Smooth muscle cell (in vitro differentiated cells): ENCODE measurements around the gene HHATL. TPM values are rescaled to one million over a fixed set of nuclear protein-coding genes. Genes with fewer than 3 reads are reported as not detected.
A peak's percentile ranks its signal among the peaks of the same experiment; 100 is the strongest.

ENCODE experiments used
- DNase-seq: peaks from one replicate; lab custom pipeline; 2025; ENCODE audit not compliant: unreplicated experiment; lab: John Stamatoyannopoulos, UW
- H2AFZ ChIP-seq: fragments of 200-600 bp; sonication (generic); 2 replicates; pipeline ENCODE4 v1.6.0; 2016; ENCODE audit warnings: antibody characterized with exemption, low read depth, mild to moderate bottlenecking
- H3F3A ChIP-seq: fragments of 200-600 bp; sonication (generic); 2 replicates; pipeline ENCODE4 v1.6.0; 2017; ENCODE audit warnings: antibody characterized with exemption, low read depth
- H3K27ac ChIP-seq: fragments of 200-600 bp; sonication (generic); 2 replicates; pipeline ENCODE4 v1.5.1; 2016; ENCODE audit warnings: low read depth, mild to moderate bottlenecking
- H3K27me3 ChIP-seq: fragments of 200-600 bp; sonication (generic); 2 replicates; pipeline ENCODE4 v1.6.1; 2016; ENCODE audit warnings: low read depth, mild to moderate bottlenecking
- H3K36me3 ChIP-seq: fragments of 200-600 bp; sonication (generic); 2 replicates; pipeline ENCODE4 v1.5.1; 2016; ENCODE audit warnings: low read depth
- H3K4me1 ChIP-seq: fragments of 200-600 bp; sonication (generic); 2 replicates; pipeline ENCODE4 v1.5.1; 2016; ENCODE audit warnings: low read depth
- H3K4me2 ChIP-seq: fragments of 200-600 bp; sonication (generic); 2 replicates; pipeline ENCODE4 v1.6.0; 2016; ENCODE audit warnings: mild to moderate bottlenecking
- H3K4me3 ChIP-seq: fragments of 200-600 bp; sonication (generic); 2 replicates; pipeline ENCODE4 v1.5.1; 2016; ENCODE audit warnings: mild to moderate bottlenecking
- H3K79me2 ChIP-seq: fragments of 200-600 bp; sonication (generic); 2 replicates; pipeline ENCODE4 v1.6.0; 2016; ENCODE audit warnings: low read depth, mild to moderate bottlenecking
- H3K9ac ChIP-seq: fragments of 200-600 bp; sonication (generic); 2 replicates; pipeline ENCODE4 v1.6.0; 2016; ENCODE audit warnings: low read depth
- H3K9me3 ChIP-seq: fragments of 200-600 bp; sonication (generic); replicated peaks from 2 replicates; pipeline ENCODE4 v1.5.1; 2016; ENCODE audit warnings: low read depth
- H4K20me1 ChIP-seq: fragments of 200-600 bp; sonication (generic); 2 replicates; pipeline ENCODE4 v1.6.0; 2016; ENCODE audit warnings: low read depth
- WGBS: methylation state at CpG from one replicate; pipeline ENCODE4 v1.1.7; 2016; ENCODE audit warnings: low lambda C conversion rate; 5-methylcytosine and 5-hydroxymethylcytosine counted together
- polyA plus RNA-seq: library from polyadenylated mRNA; unstranded; fragments of >200 nt; fragmentation: Nextera tagmentation; extraction: Ambion mirVana; gene quantifications from 2 replicates; pipeline ENCODE4 v1.2.1, GENCODE V29; 2016
- total RNA-seq: library from RNA; depleted of rRNA; stranded (reverse); fragments of >200 nt; gene quantifications from 2 replicates; pipeline ENCODE4 v1.2.3, GENCODE V29; 2014
- TF ChIP-seq, protein P1 (sequence below): fragments of 200-600 bp; sonication (generic); IDR thresholded peaks from 2 replicates; pipeline ENCODE4 v1.5.1; 2017; ENCODE audit warnings: borderline replicate concordance, mild to moderate bottlenecking, antibody characterized with exemption; ENCODE audit not compliant: insufficient read depth, poor library complexity, severe bottlenecking

Gene HHATL
- total and polyA plus RNA-seq, 2 experiments from 2014 or later = not detected

DNA sequence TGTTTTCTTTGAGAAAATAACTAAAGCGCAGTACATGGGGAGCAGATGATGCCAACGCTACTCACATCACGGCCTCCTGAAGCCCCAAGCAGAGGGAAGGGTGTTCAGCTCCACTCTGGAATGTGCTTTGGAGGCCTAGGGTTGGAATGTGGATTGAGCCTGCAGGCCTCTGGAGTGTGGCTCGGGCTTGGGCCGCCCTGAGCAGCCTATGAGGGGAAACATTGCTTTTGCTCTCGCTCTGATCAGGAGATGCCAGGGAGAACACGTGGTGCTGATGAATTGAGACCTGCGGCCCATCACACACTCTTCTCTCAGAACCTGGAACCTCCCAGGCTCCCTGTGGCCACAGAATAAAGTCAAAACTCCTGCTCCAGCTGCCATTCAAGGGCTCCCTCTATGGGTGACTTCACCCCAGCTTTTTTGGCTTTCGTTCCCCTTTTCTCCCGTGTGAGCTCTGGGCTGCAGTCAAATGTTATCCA, 47.2 kb upstream of the HHATL start:
- TF ChIP-seq, protein P1, sequence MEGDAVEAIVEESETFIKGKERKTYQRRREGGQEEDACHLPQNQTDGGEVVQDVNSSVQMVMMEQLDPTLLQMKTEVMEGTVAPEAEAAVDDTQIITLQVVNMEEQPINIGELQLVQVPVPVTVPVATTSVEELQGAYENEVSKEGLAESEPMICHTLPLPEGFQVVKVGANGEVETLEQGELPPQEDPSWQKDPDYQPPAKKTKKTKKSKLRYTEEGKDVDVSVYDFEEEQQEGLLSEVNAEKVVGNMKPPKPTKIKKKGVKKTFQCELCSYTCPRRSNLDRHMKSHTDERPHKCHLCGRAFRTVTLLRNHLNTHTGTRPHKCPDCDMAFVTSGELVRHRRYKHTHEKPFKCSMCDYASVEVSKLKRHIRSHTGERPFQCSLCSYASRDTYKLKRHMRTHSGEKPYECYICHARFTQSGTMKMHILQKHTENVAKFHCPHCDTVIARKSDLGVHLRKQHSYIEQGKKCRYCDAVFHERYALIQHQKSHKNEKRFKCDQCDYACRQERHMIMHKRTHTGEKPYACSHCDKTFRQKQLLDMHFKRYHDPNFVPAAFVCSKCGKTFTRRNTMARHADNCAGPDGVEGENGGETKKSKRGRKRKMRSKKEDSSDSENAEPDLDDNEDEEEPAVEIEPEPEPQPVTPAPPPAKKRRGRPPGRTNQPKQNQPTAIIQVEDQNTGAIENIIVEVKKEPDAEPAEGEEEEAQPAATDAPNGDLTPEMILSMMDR = peak; percentile 32
- H4K20me1 ChIP-seq = no peaks in the 10 kb centered on the region
- no peaks in the 10 kb centered on the region for H3K27me3 ChIP-seq
- no peak overlapping the region for H3K9ac ChIP-seq
- H3K36me3 ChIP-seq = no peaks in the 10 kb centered on the region
- H3K79me2 ChIP-seq = no peaks in the 10 kb centered on the region
- no peak overlapping the region for H3K4me2 ChIP-seq
- DNase-seq = no peak
- no peak overlapping the region for H2AFZ ChIP-seq
- no peaks in the 10 kb centered on the region for H3F3A ChIP-seq
- peaks cover 3% of the 10 kb centered on the region for H3K4me1 ChIP-seq
- 45% methylated on average over 10 of the region's 10 CpGs for WGBS
- H3K9me3 ChIP-seq = no peaks in the 10 kb centered on the region
- H3K4me3 ChIP-seq = no peak overlapping the region
- no peak overlapping the region for H3K27ac ChIP-seq

DNA sequence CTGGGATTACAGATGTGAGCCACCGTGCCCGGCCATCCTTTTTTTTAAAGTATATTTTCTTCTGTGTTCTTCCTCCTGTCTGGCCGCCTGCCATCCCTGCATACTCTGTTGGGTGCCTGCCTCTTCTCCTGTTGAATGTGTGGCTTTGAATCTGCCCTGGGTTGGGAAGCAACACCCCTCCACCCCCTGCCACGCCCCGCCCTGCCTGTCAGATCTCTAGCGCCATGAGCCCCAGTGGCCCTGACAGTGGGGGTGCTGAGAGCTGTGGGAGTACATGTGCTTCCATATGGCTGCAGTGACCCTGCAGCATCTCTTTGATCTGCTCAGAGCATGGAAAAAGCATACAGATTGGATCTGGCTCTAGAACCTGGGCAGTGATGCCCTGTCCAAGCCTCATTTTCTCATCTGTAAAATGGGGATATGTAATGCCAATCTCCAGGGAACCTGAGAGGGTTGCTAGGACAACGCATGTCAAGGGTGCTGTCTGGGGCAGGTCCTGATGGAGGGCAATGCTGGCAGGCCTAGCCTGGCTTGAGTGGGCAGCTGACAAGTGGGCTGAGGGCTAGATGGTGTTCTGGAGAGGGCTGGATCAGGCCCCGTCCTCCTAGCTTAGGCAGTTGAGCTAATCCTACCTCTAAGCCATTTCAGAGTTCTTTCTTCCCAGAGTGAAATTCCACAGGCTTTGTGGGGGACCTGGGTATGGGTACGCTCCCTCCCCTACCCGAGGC, 46.6 kb upstream of the HHATL start:
- Histone ChIP-seq H4K20me1 (no peaks in the 10 kb centered on the region), H3F3A (no peaks in the 10 kb centered on the region), H3K9ac (no peak overlapping the region), H3K27ac (no peak overlapping the region), H3K4me3 (no peak overlapping the region), H2AFZ (no peak overlapping the region), H3K27me3 (no peaks in the 10 kb centered on the region), H3K36me3 (no peaks in the 10 kb centered on the region), H3K4me1 (peaks cover 3% of the 10 kb centered on the region), H3K79me2 (no peaks in the 10 kb centered on the region), H3K4me2 (no peak overlapping the region), H3K9me3 (no peaks in the 10 kb centered on the region)
- WGBS = 82% methylated on average over 10 of the region's 10 CpGs
- TF ChIP-seq, protein P1 = no peak
- no peak for DNase-seq

DNA sequence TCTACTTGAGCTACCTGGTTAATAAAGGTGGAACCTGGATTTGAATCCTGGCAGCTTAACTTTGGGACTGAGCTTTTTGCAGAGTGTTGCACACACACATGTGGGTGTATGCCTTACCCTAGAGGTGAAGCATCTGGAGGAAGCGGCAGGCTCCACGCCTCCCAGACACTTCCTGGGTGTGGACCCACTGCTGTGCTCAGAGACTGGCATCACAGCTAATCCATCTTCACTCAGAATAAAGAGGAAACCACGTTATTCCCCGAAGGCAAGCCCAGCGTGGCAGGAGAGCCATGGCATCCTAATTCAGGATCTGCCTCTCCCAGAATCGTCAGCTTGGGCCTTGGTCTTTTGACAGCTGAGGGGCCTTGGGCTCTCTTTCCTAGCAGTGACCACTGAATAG, 45.0 kb upstream of the HHATL start:
- no peaks in the 10 kb centered on the region for H3K27me3 ChIP-seq
- H3K9me3 ChIP-seq = no peaks in the 10 kb centered on the region
- no peaks in the 10 kb centered on the region for H4K20me1 ChIP-seq
- TF ChIP-seq, protein P1 = no peak
- no peak overlapping the region for H3K9ac ChIP-seq
- no peak overlapping the region for H3K4me3 ChIP-seq
- H3F3A ChIP-seq = no peaks in the 10 kb centered on the region
- peaks cover 3% of the 10 kb centered on the region for H3K4me1 ChIP-seq
- H2AFZ ChIP-seq = no peak overlapping the region
- no peak overlapping the region for H3K27ac ChIP-seq
- WGBS = 92% methylated on average over 6 of the region's 6 CpGs
- no peaks in the 10 kb centered on the region for H3K79me2 ChIP-seq
- DNase-seq = no peak
- no peak overlapping the region for H3K4me2 ChIP-seq
- H3K36me3 ChIP-seq = no peaks in the 10 kb centered on the region
